ENCODE measurements around the gene ATCAY.
"Not testable (repeated sequence)": the region's sequence is repeated elsewhere in the genome, so short reads cannot be mapped to it uniquely, and the experiment has no call there.

Gene ATCAY

GRCh38 chr19:3936506-3937442 is 56.3 kb downstream of the ATCAY start:
- H3K9me3 ChIP-seq (ENCODE audit: control insufficient read depth, low read length), result no peaks in the 10 kb centered on the region

GRCh38 chr19:3938300-3938950 is 57.9 kb downstream of the ATCAY start:
- H3K9me3 ChIP-seq (ENCODE audit: control insufficient read depth, low read length); H3K9ac ChIP-seq (ENCODE audit: low read length): not testable (repeated sequence)
- H3K27me3 ChIP-seq (replicated peaks; ENCODE audit: control insufficient read depth, insufficient read depth, low read length), result peaks cover 13% of the 10 kb centered on the region

More at GRCh38 chr19:3936506-3937442, 56.3 kb downstream of the ATCAY start:
- Histone ChIP-seq H3K27me3 (replicated peaks; ENCODE audit: control insufficient read depth, insufficient read depth, low read length) (peaks cover 14% of the 10 kb centered on the region), H3K4me3 (ENCODE audit: low read length) (no peak overlapping the region), H3K36me3 (ENCODE audit: control insufficient read depth, insufficient read depth, low read length, severe bottlenecking) (no peaks in the 10 kb centered on the region), H3K9ac (ENCODE audit: low read length) (no peak overlapping the region), H3K4me1 (ENCODE audit: control insufficient read depth, insufficient read depth, low read length) (no peaks in the 10 kb centered on the region)
- DNase-seq (ENCODE audit: low read depth), result no peak

GRCh38 chr19:3942790-3943409 is 62.4 kb downstream of the ATCAY start:
- no peak for DNase-seq (ENCODE audit: low read depth)
- Histone ChIP-seq H3K36me3 (ENCODE audit: control insufficient read depth, insufficient read depth, low read length, severe bottlenecking) (no peaks in the 10 kb centered on the region), H3K9ac (ENCODE audit: low read length) (no peak overlapping the region), H3K4me3 (ENCODE audit: low read length) (no peak overlapping the region), H3K27me3 (replicated peaks; ENCODE audit: control insufficient read depth, insufficient read depth, low read length) (no peaks in the 10 kb centered on the region), H3K4me1 (ENCODE audit: control insufficient read depth, insufficient read depth, low read length) (peaks cover 4% of the 10 kb centered on the region), H3K9me3 (ENCODE audit: control insufficient read depth, low read length) (no peaks in the 10 kb centered on the region)

More at GRCh38 chr19:3938300-3938950, 57.9 kb downstream of the ATCAY start:
- not testable (repeated sequence) for H3K4me1 ChIP-seq (ENCODE audit: control insufficient read depth, insufficient read depth, low read length); H3K36me3 ChIP-seq (ENCODE audit: control insufficient read depth, insufficient read depth, low read length, severe bottlenecking); DNase-seq (ENCODE audit: low read depth); H3K4me3 ChIP-seq (ENCODE audit: low read length)

- Histone ChIP-seq H3K4me3 (ENCODE audit: low read length) (no peak overlapping the region), H3K9ac (ENCODE audit: low read length) (no peak overlapping the region), H3K4me1 (ENCODE audit: control insufficient read depth, insufficient read depth, low read length) (peaks cover 4% of the 10 kb centered on the region), H3K36me3 (ENCODE audit: control insufficient read depth, insufficient read depth, low read length, severe bottlenecking) (no peaks in the 10 kb centered on the region), H3K27me3 (replicated peaks; ENCODE audit: control insufficient read depth, insufficient read depth, low read length) (no peaks in the 10 kb centered on the region), H3K9me3 (ENCODE audit: control insufficient read depth, low read length) (no peaks in the 10 kb centered on the region)
- DNase-seq (ENCODE audit: low read depth), result no peak
These were observed 63.7 kb downstream of the ATCAY start for GRCh38 chr19:3944018-3944721.

GRCh38 chr19:3945838-3946237 is 65.4 kb downstream of the ATCAY start:
- DNase-seq (ENCODE audit: low read depth), result no peak
- Histone ChIP-seq H3K36me3 (ENCODE audit: control insufficient read depth, insufficient read depth, low read length, severe bottlenecking) (no peaks in the 10 kb centered on the region), H3K27me3 (replicated peaks; ENCODE audit: control insufficient read depth, insufficient read depth, low read length) (no peaks in the 10 kb centered on the region), H3K9me3 (ENCODE audit: control insufficient read depth, low read length) (no peaks in the 10 kb centered on the region), H3K9ac (ENCODE audit: low read length) (no peak overlapping the region), H3K4me3 (ENCODE audit: low read length) (no peak overlapping the region), H3K4me1 (ENCODE audit: control insufficient read depth, insufficient read depth, low read length) (peaks cover 4% of the 10 kb centered on the region)

GRCh38 chr19:3947316-3947933 is 66.9 kb downstream of the ATCAY start:
- DNase-seq (ENCODE audit: low read depth); H3K27me3 ChIP-seq (replicated peaks; ENCODE audit: control insufficient read depth, insufficient read depth, low read length): not testable (repeated sequence)

GRCh38 chr19:3949294-3949693 is 68.8 kb downstream of the ATCAY start:
- no peak for DNase-seq (ENCODE audit: low read depth)
- H3K27me3 ChIP-seq (replicated peaks; ENCODE audit: control insufficient read depth, insufficient read depth, low read length), result no peaks in the 10 kb centered on the region
- no peak overlapping the region for H3K9ac ChIP-seq (ENCODE audit: low read length)
- H3K4me3 ChIP-seq (ENCODE audit: low read length), result no peak overlapping the region
- H3K4me1 ChIP-seq (ENCODE audit: control insufficient read depth, insufficient read depth, low read length), result peaks cover 7% of the 10 kb centered on the region
- H3K9me3 ChIP-seq (ENCODE audit: control insufficient read depth, low read length), result no peaks in the 10 kb centered on the region
- H3K36me3 ChIP-seq (ENCODE audit: control insufficient read depth, insufficient read depth, low read length, severe bottlenecking), result no peaks in the 10 kb centered on the region

More at GRCh38 chr19:3947316-3947933, 66.9 kb downstream of the ATCAY start:
- not testable (repeated sequence) for H3K9me3 ChIP-seq (ENCODE audit: control insufficient read depth, low read length); H3K4me1 ChIP-seq (ENCODE audit: control insufficient read depth, insufficient read depth, low read length); H3K9ac ChIP-seq (ENCODE audit: low read length); H3K36me3 ChIP-seq (ENCODE audit: control insufficient read depth, insufficient read depth, low read length, severe bottlenecking); H3K4me3 ChIP-seq (ENCODE audit: low read length)

GRCh38 chr19:3949997-3950859 is 69.7 kb downstream of the ATCAY start:
- no peak for DNase-seq (ENCODE audit: low read depth)

GRCh38 chr19:3950871-3951861 is 70.7 kb downstream of the ATCAY start:
- H3K4me3 ChIP-seq (ENCODE audit: low read length), result no peak overlapping the region

More at GRCh38 chr19:3949997-3950859, 69.7 kb downstream of the ATCAY start:
- no peak overlapping the region for H3K9ac ChIP-seq (ENCODE audit: low read length)
- no peaks in the 10 kb centered on the region for H3K9me3 ChIP-seq (ENCODE audit: control insufficient read depth, low read length)
- no peaks in the 10 kb centered on the region for H3K27me3 ChIP-seq (replicated peaks; ENCODE audit: control insufficient read depth, insufficient read depth, low read length)
- peaks cover 7% of the 10 kb centered on the region for H3K4me1 ChIP-seq (ENCODE audit: control insufficient read depth, insufficient read depth, low read length)
- H3K36me3 ChIP-seq (ENCODE audit: control insufficient read depth, insufficient read depth, low read length, severe bottlenecking), result no peaks in the 10 kb centered on the region
- H3K4me3 ChIP-seq (ENCODE audit: low read length), result no peak overlapping the region

More at GRCh38 chr19:3950871-3951861, 70.7 kb downstream of the ATCAY start:
- no peaks in the 10 kb centered on the region for H3K9me3 ChIP-seq (ENCODE audit: control insufficient read depth, low read length)
- peaks cover 4% of the 10 kb centered on the region for H3K36me3 ChIP-seq (ENCODE audit: control insufficient read depth, insufficient read depth, low read length, severe bottlenecking)
- no peaks in the 10 kb centered on the region for H3K27me3 ChIP-seq (replicated peaks; ENCODE audit: control insufficient read depth, insufficient read depth, low read length)
- H3K4me1 ChIP-seq (ENCODE audit: control insufficient read depth, insufficient read depth, low read length), result peaks cover 3% of the 10 kb centered on the region
- H3K9ac ChIP-seq (ENCODE audit: low read length), result no peak overlapping the region
- DNase-seq (ENCODE audit: low read depth), result no peak

Measured in adipocyte (in vitro differentiated cells).